Smooth muscle cell (in vitro differentiated cells): ENCODE data around the gene MPZL1. TPM values are rescaled to one million over a fixed set of nuclear protein-coding genes. Genes with fewer than 3 reads are reported as not detected.

ENCODE experiments used
- DNase-seq: peaks from one replicate; lab custom pipeline; 2025; ENCODE audit not compliant: unreplicated experiment; lab: John Stamatoyannopoulos, UW
- H2AFZ ChIP-seq: fragments of 200-600 bp; sonication (generic); 2 replicates; pipeline ENCODE4 v1.6.0; 2016; ENCODE audit warnings: antibody characterized with exemption, low read depth, mild to moderate bottlenecking
- H3F3A ChIP-seq: fragments of 200-600 bp; sonication (generic); 2 replicates; pipeline ENCODE4 v1.6.0; 2017; ENCODE audit warnings: antibody characterized with exemption, low read depth
- H3K27ac ChIP-seq: fragments of 200-600 bp; sonication (generic); 2 replicates; pipeline ENCODE4 v1.5.1; 2016; ENCODE audit warnings: low read depth, mild to moderate bottlenecking
- H3K27me3 ChIP-seq: fragments of 200-600 bp; sonication (generic); 2 replicates; pipeline ENCODE4 v1.6.1; 2016; ENCODE audit warnings: low read depth, mild to moderate bottlenecking
- H3K36me3 ChIP-seq: fragments of 200-600 bp; sonication (generic); 2 replicates; pipeline ENCODE4 v1.5.1; 2016; ENCODE audit warnings: low read depth
- H3K4me1 ChIP-seq: fragments of 200-600 bp; sonication (generic); 2 replicates; pipeline ENCODE4 v1.5.1; 2016; ENCODE audit warnings: low read depth
- H3K4me2 ChIP-seq: fragments of 200-600 bp; sonication (generic); 2 replicates; pipeline ENCODE4 v1.6.0; 2016; ENCODE audit warnings: mild to moderate bottlenecking
- H3K4me3 ChIP-seq: fragments of 200-600 bp; sonication (generic); 2 replicates; pipeline ENCODE4 v1.5.1; 2016; ENCODE audit warnings: mild to moderate bottlenecking
- H3K79me2 ChIP-seq: fragments of 200-600 bp; sonication (generic); 2 replicates; pipeline ENCODE4 v1.6.0; 2016; ENCODE audit warnings: low read depth, mild to moderate bottlenecking
- H3K9ac ChIP-seq: fragments of 200-600 bp; sonication (generic); 2 replicates; pipeline ENCODE4 v1.6.0; 2016; ENCODE audit warnings: low read depth
- H3K9me3 ChIP-seq: fragments of 200-600 bp; sonication (generic); replicated peaks from 2 replicates; pipeline ENCODE4 v1.5.1; 2016; ENCODE audit warnings: low read depth
- H4K20me1 ChIP-seq: fragments of 200-600 bp; sonication (generic); 2 replicates; pipeline ENCODE4 v1.6.0; 2016; ENCODE audit warnings: low read depth
- CTCF ChIP-seq: fragments of 200-600 bp; sonication (generic); IDR thresholded peaks from 2 replicates; pipeline ENCODE4 v1.5.1; 2017; ENCODE audit warnings: borderline replicate concordance, mild to moderate bottlenecking, antibody characterized with exemption; ENCODE audit not compliant: insufficient read depth, poor library complexity, severe bottlenecking
- WGBS: methylation state at CpG from one replicate; pipeline ENCODE4 v1.1.7; 2016; ENCODE audit warnings: low lambda C conversion rate; 5-methylcytosine and 5-hydroxymethylcytosine counted together
- polyA plus RNA-seq: library from polyadenylated mRNA; unstranded; fragments of >200 nt; fragmentation: Nextera tagmentation; extraction: Ambion mirVana; gene quantifications from 2 replicates; pipeline ENCODE4 v1.2.1, GENCODE V29; 2016
- total RNA-seq: library from RNA; depleted of rRNA; stranded (reverse); fragments of >200 nt; gene quantifications from 2 replicates; pipeline ENCODE4 v1.2.3, GENCODE V29; 2014

MPZL1 gene
- total and polyA plus RNA-seq, 2 experiments from 2014 or later, result 250 to 276 TPM

GRCh38 chr1:167751676-167752075 lies 29.9 kb downstream of the MPZL1 start:
- 95% methylated on average over 1 of the region's 1 CpG for WGBS
- no peak overlapping the region for H3K4me2 ChIP-seq
- peaks cover 100% of the 10 kb centered on the region for H4K20me1 ChIP-seq

GRCh38 chr1:167752219-167752985 lies 30.6 kb downstream of the MPZL1 start:
- Histone ChIP-seq H3K27ac (peak overlapping the region; percentile 10), H3K4me2 (no peak overlapping the region), H3K4me1 (peaks cover 5% of the 10 kb centered on the region), H2AFZ (no peak overlapping the region), H3K36me3 (no peaks in the 10 kb centered on the region), H3K4me3 (no peak overlapping the region), H4K20me1 (peaks cover 100% of the 10 kb centered on the region), H3K27me3 (no peaks in the 10 kb centered on the region), H3F3A (peaks cover 7% of the 10 kb centered on the region), H3K9ac (no peak overlapping the region), H3K9me3 (no peaks in the 10 kb centered on the region), H3K79me2 (peaks cover 96% of the 10 kb centered on the region)
- DNase-seq, result no peak
- no peak for TF ChIP-seq CTCF

More at GRCh38 chr1:167751676-167752075, 29.9 kb downstream of the MPZL1 start:
- H3K27me3 ChIP-seq, result no peaks in the 10 kb centered on the region
- H3K27ac ChIP-seq, result no peak overlapping the region
- no peaks in the 10 kb centered on the region for H3K9me3 ChIP-seq
- H3K4me3 ChIP-seq, result no peak overlapping the region
- H3K36me3 ChIP-seq, result no peaks in the 10 kb centered on the region
- no peak for DNase-seq
- peaks cover 7% of the 10 kb centered on the region for H3F3A ChIP-seq
- no peak overlapping the region for H2AFZ ChIP-seq
- H3K4me1 ChIP-seq, result peaks cover 1% of the 10 kb centered on the region
- H3K9ac ChIP-seq, result no peak overlapping the region
- H3K79me2 ChIP-seq, result peaks cover 99% of the 10 kb centered on the region
- TF ChIP-seq CTCF, result no peak

GRCh38 chr1:167755654-167756053 lies 33.9 kb downstream of the MPZL1 start:
- Histone ChIP-seq H3K4me2 (no peak overlapping the region), H3K9me3 (no peaks in the 10 kb centered on the region), H3K36me3 (no peaks in the 10 kb centered on the region), H3K4me1 (peaks cover 5% of the 10 kb centered on the region), H2AFZ (no peak overlapping the region), H3K79me2 (peaks cover 96% of the 10 kb centered on the region), H3K4me3 (no peak overlapping the region), H4K20me1 (peaks cover 100% of the 10 kb centered on the region), H3F3A (peaks cover 10% of the 10 kb centered on the region), H3K9ac (no peak overlapping the region), H3K27ac (peak overlapping the region; percentile 3), H3K27me3 (no peaks in the 10 kb centered on the region)
- no peak for DNase-seq
- TF ChIP-seq CTCF, result no peak
- 44% methylated on average over 3 of the region's 3 CpGs for WGBS
